ENCODE measurements around the gene PTGER3. TPM values are rescaled to one million over a fixed set of nuclear protein-coding genes. Genes with fewer than 3 reads are reported as not detected.
"Not testable (repeated sequence)": the region's sequence is repeated elsewhere in the genome, so short reads cannot be mapped to it uniquely, and the experiment has no call there.

Gene PTGER3
- total RNA-seq, 1 donor from 2014 or later: 0.54 TPM

- Mint-ChIP-seq H3K4me3 (no peak overlapping the region), H3K9me3 (no peaks in the 10 kb centered on the region), H3K27ac (no peak overlapping the region), H3K4me1 (no peaks in the 10 kb centered on the region), H3K27me3 (ENCODE audit: low read depth) (peaks cover 11% of the 10 kb centered on the region), H3K36me3 (no peaks in the 10 kb centered on the region)
- TF ChIP-seq, protein P1, sequence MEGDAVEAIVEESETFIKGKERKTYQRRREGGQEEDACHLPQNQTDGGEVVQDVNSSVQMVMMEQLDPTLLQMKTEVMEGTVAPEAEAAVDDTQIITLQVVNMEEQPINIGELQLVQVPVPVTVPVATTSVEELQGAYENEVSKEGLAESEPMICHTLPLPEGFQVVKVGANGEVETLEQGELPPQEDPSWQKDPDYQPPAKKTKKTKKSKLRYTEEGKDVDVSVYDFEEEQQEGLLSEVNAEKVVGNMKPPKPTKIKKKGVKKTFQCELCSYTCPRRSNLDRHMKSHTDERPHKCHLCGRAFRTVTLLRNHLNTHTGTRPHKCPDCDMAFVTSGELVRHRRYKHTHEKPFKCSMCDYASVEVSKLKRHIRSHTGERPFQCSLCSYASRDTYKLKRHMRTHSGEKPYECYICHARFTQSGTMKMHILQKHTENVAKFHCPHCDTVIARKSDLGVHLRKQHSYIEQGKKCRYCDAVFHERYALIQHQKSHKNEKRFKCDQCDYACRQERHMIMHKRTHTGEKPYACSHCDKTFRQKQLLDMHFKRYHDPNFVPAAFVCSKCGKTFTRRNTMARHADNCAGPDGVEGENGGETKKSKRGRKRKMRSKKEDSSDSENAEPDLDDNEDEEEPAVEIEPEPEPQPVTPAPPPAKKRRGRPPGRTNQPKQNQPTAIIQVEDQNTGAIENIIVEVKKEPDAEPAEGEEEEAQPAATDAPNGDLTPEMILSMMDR (IDR thresholded peaks at IDR 0.05; ENCODE audit: unreplicated experiment): no peak
- no peak for DNase-seq (ENCODE audit: low spot score in 2 of 2, unreplicated experiment in 2 of 2)
Observed at GRCh38 chr1:70947835-70948234, 99.8 kb downstream of the PTGER3 start.

DNA sequence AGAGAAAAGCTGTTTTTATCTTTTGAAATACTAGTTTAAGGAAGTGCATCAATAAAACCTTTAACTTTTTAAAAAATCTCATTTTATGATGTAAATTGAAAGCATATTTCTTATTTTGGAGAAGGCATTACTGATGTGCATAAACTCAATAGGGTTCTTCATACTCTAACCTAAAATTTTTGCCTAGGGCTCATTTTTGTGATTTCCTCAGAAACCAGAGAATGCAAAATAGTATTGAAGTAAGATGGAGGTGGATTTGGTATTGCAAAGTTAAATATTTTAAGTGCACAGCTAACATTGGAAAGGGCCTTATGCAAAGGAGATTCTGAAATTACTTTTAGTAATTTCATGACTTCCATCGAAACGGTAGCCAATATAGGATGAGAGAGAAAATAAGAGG, 101.9 kb downstream of the PTGER3 start:
- Mint-ChIP-seq H3K9me3 (peaks cover 2% of the 10 kb centered on the region), H3K27me3 (ENCODE audit: low read depth) (peaks cover 4% of the 10 kb centered on the region), H3K36me3 (no peaks in the 10 kb centered on the region), H3K4me3 (no peak overlapping the region), H3K27ac (no peak overlapping the region), H3K4me1 (no peaks in the 10 kb centered on the region)
- TF ChIP-seq, protein P1 (IDR thresholded peaks at IDR 0.05; ENCODE audit: unreplicated experiment): no peak
- no peak for DNase-seq (ENCODE audit: low spot score in 2 of 2, unreplicated experiment in 2 of 2)

GRCh38 chr1:70945251-70945650, 102.4 kb downstream of the PTGER3 start:
- no peaks in the 10 kb centered on the region for H3K4me1 Mint-ChIP-seq
- no peak overlapping the region for H3K4me3 Mint-ChIP-seq
- H3K27ac Mint-ChIP-seq: no peak overlapping the region
- no peak for DNase-seq (ENCODE audit: low spot score in 2 of 2, unreplicated experiment in 2 of 2)
- TF ChIP-seq, protein P1 (IDR thresholded peaks at IDR 0.05; ENCODE audit: unreplicated experiment): no peak
- H3K36me3 Mint-ChIP-seq: no peaks in the 10 kb centered on the region
- H3K27me3 Mint-ChIP-seq (ENCODE audit: low read depth): peaks cover 4% of the 10 kb centered on the region
- H3K9me3 Mint-ChIP-seq: peaks cover 5% of the 10 kb centered on the region

DNA sequence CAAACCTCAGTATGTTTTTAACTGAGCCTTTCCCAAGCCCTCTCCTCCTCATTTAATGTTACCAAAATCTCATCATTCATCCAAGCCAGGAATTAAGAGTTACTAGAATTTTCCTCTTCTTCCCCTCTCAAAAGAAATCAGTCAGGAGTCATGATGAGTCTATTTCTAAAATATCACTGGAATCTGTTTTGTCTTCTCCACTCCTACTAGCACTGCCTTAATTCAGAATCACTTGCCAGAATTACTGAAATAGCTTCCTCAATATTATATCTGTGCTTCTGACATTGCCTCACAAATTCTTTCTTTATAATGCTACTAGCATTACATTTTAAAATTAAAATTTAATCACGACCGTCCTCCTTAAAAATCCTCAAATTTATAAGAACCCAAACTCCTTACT, 106.1 kb downstream of the PTGER3 start:
- DNase-seq (ENCODE audit: low spot score in 2 of 2, unreplicated experiment in 2 of 2): no peak
- no peak overlapping the region for H3K4me3 Mint-ChIP-seq
- H3K36me3 Mint-ChIP-seq: no peaks in the 10 kb centered on the region

GRCh38 chr1:70940398-70940797, 107.2 kb downstream of the PTGER3 start:
- not testable (repeated sequence) for DNase-seq (ENCODE audit: low spot score in 2 of 2, unreplicated experiment in 2 of 2); H3K36me3 Mint-ChIP-seq; H3K27ac Mint-ChIP-seq; H3K4me1 Mint-ChIP-seq; H3K4me3 Mint-ChIP-seq; H3K27me3 Mint-ChIP-seq (ENCODE audit: low read depth)
- H3K9me3 Mint-ChIP-seq: peaks cover 28% of the 10 kb centered on the region

More for the DNA sequence above, 106.1 kb downstream of the PTGER3 start:
- H3K4me1 Mint-ChIP-seq: no peaks in the 10 kb centered on the region
- H3K27me3 Mint-ChIP-seq (ENCODE audit: low read depth): no peaks in the 10 kb centered on the region
- TF ChIP-seq, protein P1 (IDR thresholded peaks at IDR 0.05; ENCODE audit: unreplicated experiment): no peak
- no peak overlapping the region for H3K27ac Mint-ChIP-seq
- peaks cover 28% of the 10 kb centered on the region for H3K9me3 Mint-ChIP-seq

GRCh38 chr1:70934194-70934961, 113.2 kb downstream of the PTGER3 start:
- DNase-seq (ENCODE audit: low spot score in 2 of 2, unreplicated experiment in 2 of 2): no peak
- no peak overlapping the region for H3K27ac Mint-ChIP-seq
- TF ChIP-seq, protein P1 (IDR thresholded peaks at IDR 0.05; ENCODE audit: unreplicated experiment): no peak
- H3K27me3 Mint-ChIP-seq (ENCODE audit: low read depth): peaks cover 1% of the 10 kb centered on the region
- no peak overlapping the region for H3K4me3 Mint-ChIP-seq
- no peaks in the 10 kb centered on the region for H3K4me1 Mint-ChIP-seq
- peaks cover 18% of the 10 kb centered on the region for H3K9me3 Mint-ChIP-seq
- H3K36me3 Mint-ChIP-seq: no peaks in the 10 kb centered on the region

Data from mesothelial cell of epicardium (in vitro differentiated cells).